ENCODE data around the gene SLC24A1. TPM values are rescaled to one million over a fixed set of nuclear protein-coding genes. Genes with fewer than 3 reads are reported as not detected.

SLC24A1 gene
- polyA plus RNA-seq, 3 donors: 0.80 to 1.7 (median 0.83) TPM

DNA sequence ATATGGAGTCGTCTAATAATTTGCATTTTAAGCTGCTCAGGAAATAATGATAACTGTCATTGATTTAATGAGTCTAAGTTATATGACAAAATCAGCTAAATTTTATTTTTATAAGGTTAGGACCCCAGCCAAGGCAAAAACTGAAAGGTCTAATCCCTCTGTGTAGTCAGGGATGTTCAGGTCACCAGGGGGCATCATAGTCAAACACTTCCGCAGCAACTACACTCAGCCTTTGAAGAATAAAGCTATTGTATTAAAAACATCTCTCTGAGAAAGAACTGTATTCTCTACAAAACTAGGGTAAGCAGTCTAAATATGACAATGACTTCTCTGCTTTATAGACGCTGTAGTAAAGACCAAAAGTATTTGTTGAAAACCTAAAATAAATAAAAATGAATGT, 25.8 kb upstream of the SLC24A1 start:
- no peak for DNase-seq
- Histone ChIP-seq H3K4me2 (replicated peaks; ENCODE audit: extremely low read depth, low read length, poor library complexity, severe bottlenecking) (no peak overlapping the region), H3K79me2 (ENCODE audit: insufficient read depth, low read length) (no peaks in the 10 kb centered on the region), H3K9ac (ENCODE audit: insufficient read depth, low read length, poor library complexity, severe bottlenecking) (no peak overlapping the region), H3K27me3 (ENCODE audit: control insufficient read depth in 2 of 2, insufficient read depth in 2 of 2, low read length in 2 of 2) (no peaks in the 10 kb centered on the region), H3K27ac (ENCODE audit: low read depth in 1 of 2, low read length in 2 of 2) (no peak overlapping the region), H3K4me1 (ENCODE audit: control insufficient read depth in 1 of 2, insufficient read depth in 2 of 2, low read length in 2 of 2) (no peaks in the 10 kb centered on the region), H3K9me3 (replicated peaks in 1 of 2; ENCODE audit: control insufficient read depth in 1 of 2, insufficient read depth in 1 of 2, low read length in 2 of 2) (no peaks in the 10 kb centered on the region), H3K36me3 (replicated peaks in 1 of 2; ENCODE audit: control insufficient read depth in 1 of 2, insufficient read depth in 2 of 2, low read length in 2 of 2) (peaks cover 73 to 97% of the 10 kb centered on the region in 2 donors), H3K4me3 (replicated peaks in 1 of 3; ENCODE audit: low read depth in 2 of 3, low read length in 3 of 3) (no peak overlapping the region), H2AFZ (ENCODE audit: insufficient read depth, low read depth, low read length, poor library complexity, severe bottlenecking) (no peak overlapping the region), H4K20me1 (ENCODE audit: insufficient read depth, low read length) (no peaks in the 10 kb centered on the region)
- intact Hi-C loops (cut with micrococcal nuclease): no loop called here
- Mint-ChIP-seq H3K9me3 (no peaks in the 10 kb centered on the region), H3K27ac (no peak overlapping the region), H3K4me1 (no peaks in the 10 kb centered on the region), H3K27me3 (ENCODE audit: low read depth in 3 of 3) (no peaks in the 10 kb centered on the region), H3K4me3 (no peak overlapping the region), H3K36me3 (peaks cover 76 to 88% of the 10 kb centered on the region in 2 donors)
- WGBS (ENCODE audit: insufficient coverage): no CpG with 5 or more reads among the region's 3 CpGs
- TF ChIP-seq, protein P1, sequence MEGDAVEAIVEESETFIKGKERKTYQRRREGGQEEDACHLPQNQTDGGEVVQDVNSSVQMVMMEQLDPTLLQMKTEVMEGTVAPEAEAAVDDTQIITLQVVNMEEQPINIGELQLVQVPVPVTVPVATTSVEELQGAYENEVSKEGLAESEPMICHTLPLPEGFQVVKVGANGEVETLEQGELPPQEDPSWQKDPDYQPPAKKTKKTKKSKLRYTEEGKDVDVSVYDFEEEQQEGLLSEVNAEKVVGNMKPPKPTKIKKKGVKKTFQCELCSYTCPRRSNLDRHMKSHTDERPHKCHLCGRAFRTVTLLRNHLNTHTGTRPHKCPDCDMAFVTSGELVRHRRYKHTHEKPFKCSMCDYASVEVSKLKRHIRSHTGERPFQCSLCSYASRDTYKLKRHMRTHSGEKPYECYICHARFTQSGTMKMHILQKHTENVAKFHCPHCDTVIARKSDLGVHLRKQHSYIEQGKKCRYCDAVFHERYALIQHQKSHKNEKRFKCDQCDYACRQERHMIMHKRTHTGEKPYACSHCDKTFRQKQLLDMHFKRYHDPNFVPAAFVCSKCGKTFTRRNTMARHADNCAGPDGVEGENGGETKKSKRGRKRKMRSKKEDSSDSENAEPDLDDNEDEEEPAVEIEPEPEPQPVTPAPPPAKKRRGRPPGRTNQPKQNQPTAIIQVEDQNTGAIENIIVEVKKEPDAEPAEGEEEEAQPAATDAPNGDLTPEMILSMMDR (IDR thresholded peaks at IDR 0.05): no peak

DNA sequence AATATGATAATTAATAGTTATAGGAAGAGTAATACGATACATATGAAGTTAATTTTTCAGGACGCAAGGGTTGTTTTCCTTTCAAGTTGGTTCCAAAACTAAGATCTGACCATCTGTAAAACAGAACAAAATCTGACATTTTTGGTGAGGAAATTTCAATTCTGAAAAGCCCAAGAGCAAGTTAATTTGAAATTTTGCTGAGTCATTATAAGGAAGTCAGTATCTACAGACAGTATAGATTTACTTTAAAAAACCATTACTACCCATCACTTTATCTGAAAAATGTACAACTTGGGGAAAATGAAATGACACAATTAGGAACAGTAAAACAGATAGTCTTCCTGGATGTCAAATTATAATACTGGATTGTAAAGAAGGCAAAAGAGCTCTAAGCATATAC, 23.3 kb upstream of the SLC24A1 start:
- Mint-ChIP-seq H3K27ac (no peak overlapping the region), H3K4me3 (no peak overlapping the region), H3K36me3 (peaks cover 59 to 86% of the 10 kb centered on the region in 2 donors), H3K4me1 (no peaks in the 10 kb centered on the region), H3K27me3 (ENCODE audit: low read depth in 3 of 3) (no peaks in the 10 kb centered on the region), H3K9me3 (no peaks in the 10 kb centered on the region)
- intact Hi-C loops (cut with micrococcal nuclease): no loop called here
- Histone ChIP-seq H3K4me3 (replicated peaks in 1 of 3; ENCODE audit: low read depth in 2 of 3, low read length in 3 of 3) (no peak overlapping the region), H3K4me1 (ENCODE audit: control insufficient read depth in 1 of 2, insufficient read depth in 2 of 2, low read length in 2 of 2) (no peaks in the 10 kb centered on the region), H3K9ac (ENCODE audit: insufficient read depth, low read length, poor library complexity, severe bottlenecking) (no peak overlapping the region), H3K36me3 (replicated peaks in 1 of 2; ENCODE audit: control insufficient read depth in 1 of 2, insufficient read depth in 2 of 2, low read length in 2 of 2) (peaks cover 67 to 95% of the 10 kb centered on the region in 2 donors), H2AFZ (ENCODE audit: insufficient read depth, low read depth, low read length, poor library complexity, severe bottlenecking) (no peak overlapping the region), H3K79me2 (ENCODE audit: insufficient read depth, low read length) (no peaks in the 10 kb centered on the region), H3K9me3 (replicated peaks in 1 of 2; ENCODE audit: control insufficient read depth in 1 of 2, insufficient read depth in 1 of 2, low read length in 2 of 2) (no peaks in the 10 kb centered on the region), H3K4me2 (replicated peaks; ENCODE audit: extremely low read depth, low read length, poor library complexity, severe bottlenecking) (no peak overlapping the region), H3K27me3 (ENCODE audit: control insufficient read depth in 2 of 2, insufficient read depth in 2 of 2, low read length in 2 of 2) (no peaks in the 10 kb centered on the region), H4K20me1 (ENCODE audit: insufficient read depth, low read length) (no peaks in the 10 kb centered on the region), H3K27ac (ENCODE audit: low read depth in 1 of 2, low read length in 2 of 2) (no peak overlapping the region)
- TF ChIP-seq, protein P1 (IDR thresholded peaks at IDR 0.05): no peak
- WGBS (ENCODE audit: insufficient coverage): no CpG with 5 or more reads among the region's 2 CpGs
- no peak for DNase-seq
